H9 (cell line): ENCODE data around the gene RUNX2. TPM values are rescaled to one million over a fixed set of nuclear protein-coding genes. Genes with fewer than 3 reads are reported as not detected.

Experiments
- DNase-seq: peaks from one replicate; pipeline ENCODE4 v3.0.0-alpha.2; 2017
- H2AFZ ChIP-seq: one replicate; pipeline ENCODE4 v1.6.1; 2013; ENCODE audit warnings: mild to moderate bottlenecking, low read length, control low read depth, moderate library complexity
- H2AK5ac ChIP-seq: 2 replicates; pipeline ENCODE4 v1.6.1; 2013; ENCODE audit warnings: low read length, control low read depth, mixed read lengths; ENCODE audit not compliant: insufficient read length
- H2BK120ac ChIP-seq: one replicate; pipeline ENCODE4 v1.6.1; 2013; ENCODE audit warnings: low read depth, mild to moderate bottlenecking, low read length, control low read depth, inconsistent platforms; ENCODE audit not compliant: poor library complexity, severe bottlenecking
- H2BK12ac ChIP-seq: 2 replicates; pipeline ENCODE4 v1.6.1; 2013; ENCODE audit warnings: low read length, control low read depth, mixed read lengths, low read depth; ENCODE audit not compliant: insufficient read length
- H2BK15ac ChIP-seq: 2 replicates; pipeline ENCODE4 v1.6.1; 2013; ENCODE audit warnings: low read depth, low read length, control low read depth
- H2BK20ac ChIP-seq: one replicate; pipeline ENCODE4 v1.6.1; 2013; ENCODE audit warnings: low read depth, mild to moderate bottlenecking, low read length, control low read depth, inconsistent platforms; ENCODE audit not compliant: poor library complexity, severe bottlenecking
- H2BK5ac ChIP-seq: 2 replicates; pipeline ENCODE4 v1.6.1; 2013; ENCODE audit warnings: low read length, control low read depth, mixed read lengths; ENCODE audit not compliant: insufficient read length
- H3K14ac ChIP-seq: 2 replicates; pipeline ENCODE4 v1.6.1; 2013; ENCODE audit warnings: low read length, control low read depth; ENCODE audit not compliant: insufficient read depth
- H3K18ac ChIP-seq: 2 replicates; pipeline ENCODE4 v1.6.1; 2013; ENCODE audit warnings: low read depth, mild to moderate bottlenecking, mixed read lengths, low read length, control low read depth; ENCODE audit not compliant: insufficient read length
- H3K23ac ChIP-seq: 2 replicates; pipeline ENCODE4 v1.6.1; 2013; ENCODE audit warnings: low read length, control low read depth, mixed read lengths, low read depth; ENCODE audit not compliant: insufficient read length
- H3K23me2 ChIP-seq: 2 replicates; pipeline ENCODE4 v1.6.1; 2013; ENCODE audit warnings: low read depth, mild to moderate bottlenecking, mixed read lengths, low read length, control low read depth; ENCODE audit not compliant: insufficient read length, poor library complexity, severe bottlenecking
- H3K27ac ChIP-seq: 2 replicates; pipeline ENCODE4 v1.5.1; 2013; ENCODE audit warnings: low read length, control low read depth, mixed read lengths, low read depth; ENCODE audit not compliant: insufficient read length
- H3K27me3 ChIP-seq: 2 replicates; pipeline ENCODE4 v1.6.1; 2013; ENCODE audit warnings: low read length, control low read depth, inconsistent platforms; ENCODE audit not compliant: insufficient read depth
- H3K4ac ChIP-seq: 2 replicates; pipeline ENCODE4 v1.6.1; 2013; ENCODE audit warnings: low read depth, mild to moderate bottlenecking, control low read depth, inconsistent platforms, low read length, moderate library complexity
- H3K4me1 ChIP-seq: 2 replicates; pipeline ENCODE4 v1.6.1; 2013; ENCODE audit warnings: low read length, control low read depth, inconsistent platforms; ENCODE audit not compliant: insufficient read depth
- H3K4me2 ChIP-seq: 2 replicates; pipeline ENCODE4 v1.6.1; 2013; ENCODE audit warnings: low read length, control low read depth, mixed read lengths; ENCODE audit not compliant: insufficient read length, insufficient read depth
- H3K56ac ChIP-seq: 2 replicates; pipeline ENCODE4 v1.6.1; 2013; ENCODE audit warnings: low read depth, mild to moderate bottlenecking, mixed read lengths, low read length, control low read depth; ENCODE audit not compliant: insufficient read length
- H3K79me1 ChIP-seq: 2 replicates; pipeline ENCODE4 v1.6.1; 2013; ENCODE audit warnings: low read depth, mild to moderate bottlenecking, moderate library complexity, low read length, control low read depth, inconsistent platforms; ENCODE audit not compliant: insufficient read depth, poor library complexity, severe bottlenecking
- H3K79me2 ChIP-seq: 2 replicates; pipeline ENCODE4 v1.6.1; 2013; ENCODE audit warnings: low read length, control low read depth, inconsistent platforms; ENCODE audit not compliant: insufficient read depth
- H3K9ac ChIP-seq: 2 replicates; pipeline ENCODE4 v1.6.1; 2013; ENCODE audit warnings: low read length, control low read depth, mixed read lengths; ENCODE audit not compliant: insufficient read length; ENCODE audit errors: extremely low read depth
- H3K9me3 ChIP-seq: one replicate; pipeline ENCODE4 v1.6.1; 2013; ENCODE audit warnings: low read depth, low read length, inconsistent platforms; ENCODE audit not compliant: control insufficient read depth
- H3T11ph ChIP-seq: one replicate; pipeline ENCODE4 v1.6.1; 2013; ENCODE audit warnings: mild to moderate bottlenecking, low read length, control low read depth, inconsistent platforms
- H4K20me1 ChIP-seq: one replicate; pipeline ENCODE4 v1.6.1; 2013; ENCODE audit not compliant: control insufficient read depth, insufficient read length, insufficient read depth
- H4K5ac ChIP-seq: 2 replicates; pipeline ENCODE4 v1.6.1; 2013; ENCODE audit warnings: low read depth, mild to moderate bottlenecking, mixed read lengths, low read length, control low read depth; ENCODE audit not compliant: insufficient read length
- H4K8ac ChIP-seq: replicated peaks from 2 replicates; pipeline ENCODE4 v1.6.1; 2013; ENCODE audit warnings: low read length, control low read depth, mixed read lengths, low read depth; ENCODE audit not compliant: insufficient read length
- H4K91ac ChIP-seq: 2 replicates; pipeline ENCODE4 v1.6.1; 2013; ENCODE audit warnings: low read depth, mild to moderate bottlenecking, moderate library complexity, mixed read lengths, low read length, control low read depth; ENCODE audit not compliant: insufficient read length
- H3K27ac Mint-ChIP-seq, 3 experiments: 2 replicates in 2 of 3; 3 replicates in 1 of 3; pipeline ENCODE4 v1.8.0; 2020 to 2021; ENCODE audit warnings: mixed read lengths in 3 of 3, mild to moderate bottlenecking in 1 of 3, moderate library complexity in 1 of 3
- H3K27me3 Mint-ChIP-seq: 2 replicates; pipeline ENCODE4 v1.8.0; 2021; ENCODE audit warnings: low read depth, mild to moderate bottlenecking, moderate library complexity, mixed read lengths
- H3K36me3 Mint-ChIP-seq, 3 experiments: 2 replicates in 2 of 3; 3 replicates in 1 of 3; pipeline ENCODE4 v1.8.0; 2020 to 2021; ENCODE audit warnings: low read depth in 3 of 3, mixed read lengths in 3 of 3; ENCODE audit not compliant: insufficient read depth in 1 of 3
- H3K4me1 Mint-ChIP-seq, 2 experiments: 2 replicates each; pipeline ENCODE4 v1.8.0; 2020; ENCODE audit warnings: mixed read lengths in 2 of 2
- H3K4me3 Mint-ChIP-seq, 2 experiments: 2 replicates in 1 of 2; 3 replicates in 1 of 2; pipeline ENCODE4 v1.8.0; 2020 to 2021; ENCODE audit warnings: mild to moderate bottlenecking in 2 of 2, mixed read lengths in 2 of 2, moderate library complexity in 1 of 2
- H3K9me3 Mint-ChIP-seq, 2 experiments: 2 replicates in 1 of 2; 3 replicates in 1 of 2; pipeline ENCODE4 v1.8.0; 2020; ENCODE audit warnings: mild to moderate bottlenecking in 2 of 2, mixed read lengths in 2 of 2, moderate library complexity in 1 of 2
- WGBS: extraction: QIAGEN DNeasy Blood & Tissue Kit; methylation state at CpG from one replicate; pipeline ENCODE4 v1.1.7; 2013; ENCODE audit warnings: missing lambda C conversion rate, low lambda C conversion rate, mixed read lengths; ENCODE audit not compliant: insufficient read length; ENCODE audit errors: extremely low coverage; 5-methylcytosine and 5-hydroxymethylcytosine counted together
- total RNA-seq: library from RNA; stranded (reverse); gene quantifications from 2 replicates; pipeline ENCODE4 v1.2.1, GENCODE V29; 2021
- TF ChIP-seq, protein P1 (sequence below): fragments of 200-600 bp; sonication (generic); conservative IDR thresholded peaks from 3 replicates; pipeline ENCODE4 v1.8.0; 2021; ENCODE audit warnings: antibody characterized with exemption, mild to moderate bottlenecking

The RUNX2 gene
- total RNA-seq, 1 experiment from 2014 or later: 0.15 TPM

DNA sequence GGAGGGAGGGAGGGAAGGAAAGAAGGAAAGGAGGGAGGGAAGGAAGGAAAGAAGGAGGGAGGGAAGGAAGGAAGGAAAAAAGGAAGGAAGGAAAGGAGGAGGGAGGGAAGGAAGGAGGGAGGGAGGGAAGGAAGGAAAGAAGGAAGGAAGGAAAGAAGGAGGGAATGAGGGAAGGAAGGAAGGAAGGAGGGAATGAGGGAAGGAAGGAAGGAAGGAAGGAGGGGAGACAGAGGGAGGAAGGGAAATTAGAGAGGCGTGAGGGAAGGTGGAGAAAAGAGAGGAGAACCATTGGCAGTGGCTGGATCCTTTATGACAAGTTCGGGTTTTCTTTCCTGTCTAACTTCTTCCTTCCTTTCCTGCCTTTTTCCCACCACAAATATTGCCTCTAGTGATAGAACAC is 71.9 kb downstream of the RUNX2 start:
- Histone ChIP-seq H3K27ac (no peak overlapping the region), H2BK120ac (no peak overlapping the region), H2BK20ac (no peak overlapping the region), H3K23me2 (no peaks in the 10 kb centered on the region), H3K4me1 (no peaks in the 10 kb centered on the region), H3K79me1 (no peaks in the 10 kb centered on the region), H3K4me2 (no peak overlapping the region), H2BK12ac (no peak overlapping the region), H4K91ac (no peak overlapping the region), H2BK15ac (no peak overlapping the region), H3K18ac (no peak overlapping the region), H3K4ac (no peak overlapping the region), H3K27me3 (no peaks in the 10 kb centered on the region), H4K8ac (no peak overlapping the region), H2AFZ (no peak overlapping the region), H3K9me3 (no peaks in the 10 kb centered on the region), H3K14ac (no peak overlapping the region), H3K79me2 (no peaks in the 10 kb centered on the region), H4K5ac (no peak overlapping the region), H4K20me1 (no peaks in the 10 kb centered on the region), H3K56ac (no peak overlapping the region), H3T11ph (no peak overlapping the region), H3K23ac (no peak overlapping the region), H2AK5ac (no peak overlapping the region), H2BK5ac (no peak overlapping the region), H3K9ac (no peak overlapping the region)
- Mint-ChIP-seq H3K27ac (no peak overlapping the region), H3K4me1 (no peaks in the 10 kb centered on the region), H3K4me3 (no peak overlapping the region), H3K36me3 (no peaks in the 10 kb centered on the region), H3K27me3 (peaks cover 3% of the 10 kb centered on the region), H3K9me3 (no peaks in the 10 kb centered on the region)
- no peak for DNase-seq
- TF ChIP-seq, protein P1, sequence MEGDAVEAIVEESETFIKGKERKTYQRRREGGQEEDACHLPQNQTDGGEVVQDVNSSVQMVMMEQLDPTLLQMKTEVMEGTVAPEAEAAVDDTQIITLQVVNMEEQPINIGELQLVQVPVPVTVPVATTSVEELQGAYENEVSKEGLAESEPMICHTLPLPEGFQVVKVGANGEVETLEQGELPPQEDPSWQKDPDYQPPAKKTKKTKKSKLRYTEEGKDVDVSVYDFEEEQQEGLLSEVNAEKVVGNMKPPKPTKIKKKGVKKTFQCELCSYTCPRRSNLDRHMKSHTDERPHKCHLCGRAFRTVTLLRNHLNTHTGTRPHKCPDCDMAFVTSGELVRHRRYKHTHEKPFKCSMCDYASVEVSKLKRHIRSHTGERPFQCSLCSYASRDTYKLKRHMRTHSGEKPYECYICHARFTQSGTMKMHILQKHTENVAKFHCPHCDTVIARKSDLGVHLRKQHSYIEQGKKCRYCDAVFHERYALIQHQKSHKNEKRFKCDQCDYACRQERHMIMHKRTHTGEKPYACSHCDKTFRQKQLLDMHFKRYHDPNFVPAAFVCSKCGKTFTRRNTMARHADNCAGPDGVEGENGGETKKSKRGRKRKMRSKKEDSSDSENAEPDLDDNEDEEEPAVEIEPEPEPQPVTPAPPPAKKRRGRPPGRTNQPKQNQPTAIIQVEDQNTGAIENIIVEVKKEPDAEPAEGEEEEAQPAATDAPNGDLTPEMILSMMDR: no peak
- 100% methylated on average over 1 of the region's 2 CpGs for WGBS
